ENCODE results near the gene NOTCH2.

GRCh38 chr1:119959268-119960220 lies 109.9 kb downstream of the NOTCH2 start:
- TF ChIP-seq CTCF (IDR thresholded peaks at IDR 0.05) (no peak), POLR2A (IDR thresholded peaks at IDR 0.05) (no peak)

Measured in esophagus squamous epithelium (tissue), 4 donors.